Sigmoid colon (tissue), 7 donors: Measurements from ENCODE around the gene RNF187. TPM values are rescaled to one million over a fixed set of nuclear protein-coding genes. Genes with fewer than 3 reads are reported as not detected.

Source experiments
- DNase-seq: peaks from one replicate; pipeline ENCODE4 v3.0.0-alpha.2; 2019
- H3K27ac ChIP-seq, 4 donors: fragments of 200-600 bp; sonication (generic); one replicate each; pipeline ENCODE4 v1.5.1; 2016 to 2019; ENCODE audit warnings: mild to moderate bottlenecking in 1 of 4
- H3K27me3 ChIP-seq, 3 donors: fragments of 200-600 bp; sonication (generic); one replicate each; pipeline ENCODE4 v1.5.1; 2019; ENCODE audit warnings: mild to moderate bottlenecking in 1 of 3
- H3K36me3 ChIP-seq, 4 donors: fragments of 200-600 bp; sonication (generic); one replicate each; pipeline ENCODE4 v1.5.1; 2016 to 2019
- H3K4me1 ChIP-seq, 4 donors: fragments of 200-600 bp; sonication (generic); one replicate each; pipeline ENCODE4 v1.5.1; 2017 to 2019
- H3K4me3 ChIP-seq, 4 donors: fragments of 200-600 bp; sonication (generic); one replicate each; pipeline ENCODE4 v1.5.1; 2017 to 2019; ENCODE audit warnings: mild to moderate bottlenecking in 2 of 4, moderate library complexity in 1 of 4
- H3K9me3 ChIP-seq, 4 donors: fragments of 200-600 bp in 3 of 4; sonication (generic) in 3 of 4; one replicate each; pipeline versions ENCODE4 v1.5.1 to v1.6.1; 2013 to 2019
- CTCF ChIP-seq, 4 experiments: fragments of 450-650 bp in 3 of 4; fragments of 200-600 bp in 1 of 4; IDR thresholded peaks; one replicate each; pipeline ENCODE4 v1.5.1; 2016 to 2019; ENCODE audit warnings: antibody characterized with exemption in 4 of 4, mild to moderate bottlenecking in 3 of 4, moderate library complexity in 2 of 4
- EP300 ChIP-seq, 4 donors: sonication (generic); formaldehyde crosslinking; IDR thresholded peaks; one replicate each; pipeline ENCODE4 v1.6.1; 2017; ENCODE audit warnings: antibody characterized with exemption in 4 of 4
- POLR2A ChIP-seq, 2 donors: fragments of 450-650 bp; IDR thresholded peaks; one replicate each; pipeline ENCODE4 v1.6.1; 2016; ENCODE audit warnings: antibody characterized with exemption in 2 of 2, mild to moderate bottlenecking in 2 of 2, moderate library complexity in 2 of 2
- POLR2AphosphoS5 ChIP-seq, 4 donors: sonication (generic); formaldehyde crosslinking; IDR thresholded peaks; one replicate each; pipeline ENCODE4 v1.6.1; 2017; ENCODE audit warnings: antibody characterized with exemption in 4 of 4
- WGBS, 2 donors: extraction: QIAGEN DNeasy Blood & Tissue Kit; methylation state at CpG; one replicate each; pipeline ENCODE4 v1.1.7; 2013; 5-methylcytosine and 5-hydroxymethylcytosine counted together
- intact Hi-C: fragments of 100-400 bp; cut with DNase I; formaldehyde crosslinking; loops from one replicate; pipeline ENCODE4 v1.15.1; 2023
- polyA plus RNA-seq, 3 donors: library from polyadenylated mRNA; stranded (reverse); fragments of 200-250 nt; gene quantifications; one replicate each; pipeline ENCODE4 v1.2.3, GENCODE V29; 2013
- total RNA-seq, 4 donors: library from RNA; depleted of rRNA; stranded (reverse); fragments of >200 nt; gene quantifications; one replicate each; pipeline ENCODE4 v1.1.0, GENCODE V29; 2016
- donor health status: healthy with polysubstance abuse.
- donor health status: Bipolar disorder and iron deficiency.
- donor health status: healthy.

RNF187 gene
- total and polyA plus RNA-seq, 7 donors: 17.3 to 39.8 (median 24.3) TPM

GRCh38 chr1:228448372-228448771 lies 38.8 kb upstream of the RNF187 start:
- DNase-seq: peak; percentile 1
- Histone ChIP-seq H3K36me3 (no peaks in the 10 kb centered on the region), H3K27ac (no peak overlapping the region), H3K4me3 (no peak overlapping the region), H3K9me3 (no peaks in the 10 kb centered on the region), H3K4me1 (peaks cover 0 to 13% (median 11%) of the 10 kb centered on the region in 4 donors), H3K27me3 (peaks cover 15 to 43% (median 28%) of the 10 kb centered on the region in 3 donors)
- 86 to 88% methylated on average over 6 of the region's 6 CpGs for WGBS, 2 donors
- intact Hi-C loops: no loop called here
- TF ChIP-seq POLR2A (IDR thresholded peaks at IDR 0.05): no peak
- TF ChIP-seq CTCF (IDR thresholded peaks at IDR 0.05): no peak
- no peak for TF ChIP-seq EP300 (IDR thresholded peaks at IDR 0.05)
- no peak for TF ChIP-seq POLR2AphosphoS5 (IDR thresholded peaks at IDR 0.05)

GRCh38 chr1:228450200-228450599 lies 37.0 kb upstream of the RNF187 start:
- peaks cover 0 to 13% (median 11%) of the 10 kb centered on the region in 4 donors for H3K4me1 ChIP-seq
- no peaks in the 10 kb centered on the region for H3K9me3 ChIP-seq
- peak; percentile 49 for DNase-seq
- TF ChIP-seq POLR2AphosphoS5 (IDR thresholded peaks at IDR 0.05): no peak
- no peak for TF ChIP-seq CTCF (IDR thresholded peaks at IDR 0.05)
- no peak for TF ChIP-seq POLR2A (IDR thresholded peaks at IDR 0.05)
- no peak for TF ChIP-seq EP300 (IDR thresholded peaks at IDR 0.05)
- intact Hi-C loops: no loop called here
- H3K36me3 ChIP-seq: no peaks in the 10 kb centered on the region
- H3K4me3 ChIP-seq: no peak overlapping the region
- H3K27ac ChIP-seq: no peak overlapping the region
- H3K27me3 ChIP-seq: peaks cover 9 to 25% (median 16%) of the 10 kb centered on the region in 3 donors
- WGBS, 2 donors: 89 to 93% methylated on average over 11 of the region's 11 CpGs

GRCh38 chr1:228452194-228453021 lies 34.8 kb upstream of the RNF187 start:
- peaks cover 0 to 22% (median 5%) of the 10 kb centered on the region in 3 donors for H3K27me3 ChIP-seq
- peaks cover 0 to 11% (median 6%) of the 10 kb centered on the region in 4 donors for H3K4me1 ChIP-seq
- H3K36me3 ChIP-seq: no peaks in the 10 kb centered on the region
- no peak overlapping the region for H3K4me3 ChIP-seq
- DNase-seq: peak; percentile 57
- 85 to 91% methylated on average over 10 of the region's 10 CpGs for WGBS, 2 donors
- H3K27ac ChIP-seq: no peak overlapping the region
- no peaks in the 10 kb centered on the region for H3K9me3 ChIP-seq
- intact Hi-C loops: no loop called here
- TF ChIP-seq EP300 (IDR thresholded peaks at IDR 0.05) (no peak), POLR2AphosphoS5 (IDR thresholded peaks at IDR 0.05) (no peak), CTCF (IDR thresholded peaks at IDR 0.05) (no peak), POLR2A (IDR thresholded peaks at IDR 0.05) (no peak)

- Histone ChIP-seq H3K36me3 (no peaks in the 10 kb centered on the region), H3K4me1 (peaks cover 0 to 16% (median 10%) of the 10 kb centered on the region in 4 donors), H3K4me3 (no peak overlapping the region), H3K27ac (no peak overlapping the region), H3K27me3 (peaks cover 0 to 26% (median 7%) of the 10 kb centered on the region in 3 donors), H3K9me3 (no peaks in the 10 kb centered on the region)
- intact Hi-C loops: no loop called here
- 83 to 86% methylated on average over 10 of the region's 10 CpGs for WGBS, 2 donors
- TF ChIP-seq CTCF (IDR thresholded peaks at IDR 0.05): no peak
- TF ChIP-seq POLR2A (IDR thresholded peaks at IDR 0.05): no peak
- no peak for TF ChIP-seq POLR2AphosphoS5 (IDR thresholded peaks at IDR 0.05)
- TF ChIP-seq EP300 (IDR thresholded peaks at IDR 0.05): no peak
- DNase-seq: peak; percentile 28
These were observed 34.1 kb upstream of the RNF187 start for GRCh38 chr1:228453022-228453560.
